ENCODE data around the gene ATP2B2. TPM values are rescaled to one million over a fixed set of nuclear protein-coding genes. Genes with fewer than 3 reads are reported as not detected.
A peak's percentile ranks its signal among the peaks of the same experiment; 100 is the strongest.

The ATP2B2 gene
- total RNA-seq, 2 experiments from 2014 or later: 0.06 TPM; not detected in 1

DNA sequence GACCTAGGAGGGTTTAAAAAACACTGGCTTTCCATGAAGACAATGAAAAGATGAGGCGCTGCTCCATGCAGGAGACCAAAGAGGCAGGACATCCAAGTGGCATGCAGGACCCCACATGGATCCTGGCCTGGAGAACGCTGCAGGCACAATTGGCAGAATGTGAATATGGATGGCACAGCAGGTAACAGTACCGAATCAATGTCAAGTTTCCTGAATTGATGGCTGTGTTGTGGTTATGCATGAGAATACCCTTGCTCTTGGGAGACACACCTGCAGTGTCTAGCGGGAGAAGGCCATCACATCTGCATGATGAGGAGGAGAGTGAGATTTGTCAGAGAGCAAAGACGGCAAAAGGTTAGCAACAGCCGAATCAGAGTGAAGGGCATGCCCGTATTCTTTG is 110.2 kb downstream of the ATP2B2 start:
- DNase-seq (ENCODE audit: low spot score): peak; percentile 66
- no TSS peak for BruUV-seq (replicated peaks)
- H3K27ac ChIP-seq (ENCODE audit: low read depth, low read length, poor library complexity, severe bottlenecking): peak overlapping the region; percentile 97
- peak overlapping the region; percentile 68 for H3K4me2 ChIP-seq (ENCODE audit: low read length)
- no peaks in the 10 kb centered on the region for H3K9me3 ChIP-seq (ENCODE audit: low read length)
- ChIA-PET CTCF (ENCODE audit: unreplicated experiment) (no interaction called here), POLR2A (interaction anchor here (1.0 kb wide), 1 partner anchor 42 kb away, joined by 3 read pairs; no protein-coding TSS in a partner anchor)
- H3K4me1 ChIP-seq (ENCODE audit: insufficient read depth, low read length, poor library complexity, severe bottlenecking): peaks cover 98% of the 10 kb centered on the region
- no peaks in the 10 kb centered on the region for H3K9me2 ChIP-seq (ENCODE audit: insufficient read depth, low read length)
- H3K36me3 ChIP-seq (ENCODE audit: insufficient read depth, low read length): no peaks in the 10 kb centered on the region
- TF ChIP-seq, protein P1, sequence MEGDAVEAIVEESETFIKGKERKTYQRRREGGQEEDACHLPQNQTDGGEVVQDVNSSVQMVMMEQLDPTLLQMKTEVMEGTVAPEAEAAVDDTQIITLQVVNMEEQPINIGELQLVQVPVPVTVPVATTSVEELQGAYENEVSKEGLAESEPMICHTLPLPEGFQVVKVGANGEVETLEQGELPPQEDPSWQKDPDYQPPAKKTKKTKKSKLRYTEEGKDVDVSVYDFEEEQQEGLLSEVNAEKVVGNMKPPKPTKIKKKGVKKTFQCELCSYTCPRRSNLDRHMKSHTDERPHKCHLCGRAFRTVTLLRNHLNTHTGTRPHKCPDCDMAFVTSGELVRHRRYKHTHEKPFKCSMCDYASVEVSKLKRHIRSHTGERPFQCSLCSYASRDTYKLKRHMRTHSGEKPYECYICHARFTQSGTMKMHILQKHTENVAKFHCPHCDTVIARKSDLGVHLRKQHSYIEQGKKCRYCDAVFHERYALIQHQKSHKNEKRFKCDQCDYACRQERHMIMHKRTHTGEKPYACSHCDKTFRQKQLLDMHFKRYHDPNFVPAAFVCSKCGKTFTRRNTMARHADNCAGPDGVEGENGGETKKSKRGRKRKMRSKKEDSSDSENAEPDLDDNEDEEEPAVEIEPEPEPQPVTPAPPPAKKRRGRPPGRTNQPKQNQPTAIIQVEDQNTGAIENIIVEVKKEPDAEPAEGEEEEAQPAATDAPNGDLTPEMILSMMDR (conservative IDR thresholded peaks at IDR 0.05; ENCODE audit: low read length): no peak
- TF ChIP-seq EZH2phosphoT487 (IDR thresholded peaks at IDR 0.05; ENCODE audit: borderline replicate concordance, low read depth, low read length): no peak
- H3K79me2 ChIP-seq (ENCODE audit: insufficient read depth, low read depth, low read length): no peaks in the 10 kb centered on the region
- peak overlapping the region; percentile 5; the same call in 1 of the 2 replicates for H2AFZ ChIP-seq (ENCODE audit: low read length)
- intact Hi-C loops (cut with micrococcal nuclease; ENCODE audit: unreplicated experiment): loop anchor here (1.0 to 10.0 kb wide), 2 partner anchors 38 to 640 kb away; no protein-coding TSS in a partner anchor
- H4K20me1 ChIP-seq (ENCODE audit: insufficient read depth, low read length): no peaks in the 10 kb centered on the region
- peak overlapping the region; percentile 43 for H3K4me3 ChIP-seq (ENCODE audit: low read depth, low read length, poor library complexity, severe bottlenecking)

DNA sequence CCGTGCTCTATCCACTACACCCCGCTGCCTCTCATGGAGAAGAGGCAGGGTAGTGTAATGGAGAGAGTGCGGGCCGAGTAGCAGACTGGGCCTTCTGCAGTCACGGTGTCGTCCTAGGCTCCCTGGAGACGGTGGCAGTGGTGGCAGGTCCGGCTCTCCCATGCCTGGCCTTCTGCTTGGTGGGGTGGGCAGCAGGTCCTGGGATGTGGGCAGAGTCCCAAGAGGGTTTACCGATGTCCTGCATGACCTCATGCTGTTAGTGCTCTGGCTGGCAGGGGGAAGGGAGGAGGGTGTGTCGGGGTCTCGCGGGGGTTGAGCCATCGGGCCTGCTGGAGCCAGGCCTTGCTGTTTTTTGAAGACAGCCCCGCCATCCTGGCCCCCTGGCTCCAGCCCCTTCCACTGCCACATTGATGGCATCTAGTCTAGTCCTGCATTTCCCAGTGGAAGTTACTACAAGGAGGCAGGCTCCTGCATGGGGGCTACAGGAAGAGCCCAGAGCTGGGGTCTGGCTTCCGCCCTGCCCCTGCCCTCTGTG is 110.8 kb downstream of the ATP2B2 start:
- intact Hi-C loops (cut with micrococcal nuclease; ENCODE audit: unreplicated experiment): loop anchor here (1.0 to 10.0 kb wide), 2 partner anchors 37 to 640 kb away; no protein-coding TSS in a partner anchor
- H4K20me1 ChIP-seq (ENCODE audit: insufficient read depth, low read length): no peaks in the 10 kb centered on the region
- H2AFZ ChIP-seq (ENCODE audit: low read length): no peak overlapping the region
- peaks cover 97% of the 10 kb centered on the region for H3K4me1 ChIP-seq (ENCODE audit: insufficient read depth, low read length, poor library complexity, severe bottlenecking)
- no peaks in the 10 kb centered on the region for H3K9me2 ChIP-seq (ENCODE audit: insufficient read depth, low read length)
- no peak for TF ChIP-seq EZH2phosphoT487 (IDR thresholded peaks at IDR 0.05; ENCODE audit: borderline replicate concordance, low read depth, low read length)
- TF ChIP-seq, protein P1 (conservative IDR thresholded peaks at IDR 0.05; ENCODE audit: low read length): no peak
- ChIA-PET POLR2A (no interaction called here), CTCF (ENCODE audit: unreplicated experiment) (no interaction called here)
- H3K79me2 ChIP-seq (ENCODE audit: insufficient read depth, low read depth, low read length): no peaks in the 10 kb centered on the region
- no peaks in the 10 kb centered on the region for H3K9me3 ChIP-seq (ENCODE audit: low read length)
- peak overlapping the region; percentile 97 for H3K27ac ChIP-seq (ENCODE audit: low read depth, low read length, poor library complexity, severe bottlenecking)
- H3K4me2 ChIP-seq (ENCODE audit: low read length): peak overlapping the region; percentile 73
- no peaks in the 10 kb centered on the region for H3K36me3 ChIP-seq (ENCODE audit: insufficient read depth, low read length)
- BruUV-seq (replicated peaks): no TSS peak
- H3K4me3 ChIP-seq (ENCODE audit: low read depth, low read length, poor library complexity, severe bottlenecking): peak overlapping the region; percentile 43
- no peak for DNase-seq (ENCODE audit: low spot score)

DNA sequence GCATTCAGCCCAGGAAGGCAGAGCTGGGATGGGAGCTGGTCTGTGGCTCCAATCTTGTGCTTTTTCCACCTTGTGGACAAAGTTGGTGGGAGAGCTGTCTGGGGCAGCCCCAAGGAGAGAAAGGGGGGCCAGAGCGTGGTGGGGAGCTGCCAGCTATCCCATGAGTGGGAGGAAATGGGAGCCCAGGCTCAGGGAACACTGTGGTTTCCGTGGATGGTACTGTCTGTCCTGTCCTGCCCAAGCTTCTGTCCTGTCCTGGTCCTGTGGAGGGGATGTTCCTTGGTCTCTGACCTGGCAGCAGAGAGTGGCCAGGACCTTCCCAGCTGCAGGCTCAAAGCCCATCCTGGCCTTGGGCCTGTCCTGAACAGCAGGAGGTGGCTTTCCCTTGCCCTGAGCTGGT is 111.9 kb downstream of the ATP2B2 start:
- ChIA-PET CTCF (ENCODE audit: unreplicated experiment) (no interaction called here), POLR2A (interaction anchor here (0.5 to 0.6 kb wide), 2 partner anchors 203 to 1268 kb away, joined by 3 to 4 read pairs; no protein-coding TSS in a partner anchor)

More for the DNA sequence above, 111.9 kb downstream of the ATP2B2 start:
- TF ChIP-seq, protein P1 (conservative IDR thresholded peaks at IDR 0.05; ENCODE audit: low read length): no peak
- no peak for TF ChIP-seq EZH2phosphoT487 (IDR thresholded peaks at IDR 0.05; ENCODE audit: borderline replicate concordance, low read depth, low read length)
- Histone ChIP-seq H3K36me3 (ENCODE audit: insufficient read depth, low read length) (no peaks in the 10 kb centered on the region), H3K9me2 (ENCODE audit: insufficient read depth, low read length) (no peaks in the 10 kb centered on the region), H2AFZ (ENCODE audit: low read length) (no peak overlapping the region), H3K4me2 (ENCODE audit: low read length) (peak overlapping the region; percentile 73; the same call in 1 of the 2 replicates), H3K79me2 (ENCODE audit: insufficient read depth, low read depth, low read length) (no peaks in the 10 kb centered on the region), H4K20me1 (ENCODE audit: insufficient read depth, low read length) (no peaks in the 10 kb centered on the region), H3K9me3 (ENCODE audit: low read length) (no peaks in the 10 kb centered on the region), H3K27ac (ENCODE audit: low read depth, low read length, poor library complexity, severe bottlenecking) (peak overlapping the region; percentile 97), H3K4me1 (ENCODE audit: insufficient read depth, low read length, poor library complexity, severe bottlenecking) (peaks cover 100% of the 10 kb centered on the region), H3K4me3 (ENCODE audit: low read depth, low read length, poor library complexity, severe bottlenecking) (no peak overlapping the region)
- no TSS peak for BruUV-seq (replicated peaks)
- no peak for DNase-seq (ENCODE audit: low spot score)
- intact Hi-C loops (cut with micrococcal nuclease; ENCODE audit: unreplicated experiment): loop anchor here (10.0 kb wide), 1 partner anchor 639 kb away; no protein-coding TSS in a partner anchor
